Fibroblast of skin of left biceps (primary cell): ENCODE data around the gene CREM.

Experiments used
- DNase-seq, 2 experiments: peaks; one replicate each; pipeline ENCODE4 v3.0.0-alpha.2; 2013; ENCODE audit warnings: low read depth in 2 of 2

Gene CREM

DNA sequence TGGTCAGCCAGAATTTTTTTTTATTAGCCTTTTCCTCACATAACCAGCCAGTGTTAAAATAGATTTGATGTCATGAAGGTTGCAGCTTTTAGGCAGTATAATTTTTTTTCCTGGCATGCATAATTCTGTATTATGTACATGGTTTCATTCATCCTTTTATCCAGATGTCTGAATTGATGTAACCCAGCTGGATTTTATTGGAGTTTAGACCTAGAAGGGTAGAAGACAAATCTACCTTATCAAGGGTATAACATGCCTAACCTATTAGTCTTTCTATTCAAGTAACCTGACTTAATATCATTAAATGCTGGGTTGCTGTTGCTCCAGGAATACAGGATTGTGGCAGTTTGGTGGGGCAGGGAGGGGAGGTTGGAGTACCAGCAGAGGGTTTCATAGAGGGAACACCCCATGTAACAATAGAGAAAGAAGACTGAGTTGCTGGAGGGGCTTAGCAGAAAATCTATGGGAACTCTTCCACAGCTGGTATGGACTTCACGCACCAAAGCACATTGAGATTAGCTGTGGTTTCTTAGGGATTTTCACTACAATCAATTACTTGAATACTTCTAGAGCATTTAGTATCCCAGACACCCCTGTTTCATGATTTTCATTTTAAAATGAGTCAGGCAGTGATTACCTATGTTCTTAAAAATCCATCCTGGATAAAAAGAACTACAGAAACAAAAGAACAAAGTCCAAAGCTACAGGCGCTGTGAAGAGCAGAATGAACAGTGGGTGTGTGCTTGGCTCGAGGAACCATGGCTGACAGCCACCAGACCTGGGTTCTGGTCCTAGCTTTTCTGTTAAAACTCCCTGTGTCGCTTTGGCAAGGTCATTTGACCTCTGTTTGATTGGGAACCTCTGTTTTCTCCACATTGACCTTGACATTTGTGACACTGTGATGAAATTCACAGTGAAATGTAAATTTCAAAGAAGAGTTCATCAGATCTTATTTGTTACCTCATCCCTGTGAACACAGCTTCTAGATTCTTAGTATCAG lies 93.5 kb downstream of the CREM start:
- no peak for DNase-seq

DNA sequence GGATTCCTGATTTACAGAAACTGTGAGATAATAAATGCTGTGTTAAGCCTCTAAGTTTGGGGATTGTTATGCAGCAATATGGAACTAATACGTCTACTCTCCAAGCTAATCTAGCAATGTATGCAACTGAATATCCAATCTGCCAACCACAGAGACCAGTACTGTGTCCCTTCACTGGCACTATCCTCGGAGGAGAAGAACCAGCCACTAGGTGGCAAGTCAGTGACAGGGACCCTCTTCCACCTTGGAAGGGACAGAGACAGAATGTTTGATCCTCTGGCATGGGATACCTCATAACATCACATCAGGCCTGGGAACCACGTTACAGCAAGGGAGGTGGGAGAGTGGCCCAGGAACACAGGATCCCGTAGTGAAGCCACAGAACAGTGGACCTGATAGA lies 96.4 kb downstream of the CREM start:
- no peak for DNase-seq

DNA sequence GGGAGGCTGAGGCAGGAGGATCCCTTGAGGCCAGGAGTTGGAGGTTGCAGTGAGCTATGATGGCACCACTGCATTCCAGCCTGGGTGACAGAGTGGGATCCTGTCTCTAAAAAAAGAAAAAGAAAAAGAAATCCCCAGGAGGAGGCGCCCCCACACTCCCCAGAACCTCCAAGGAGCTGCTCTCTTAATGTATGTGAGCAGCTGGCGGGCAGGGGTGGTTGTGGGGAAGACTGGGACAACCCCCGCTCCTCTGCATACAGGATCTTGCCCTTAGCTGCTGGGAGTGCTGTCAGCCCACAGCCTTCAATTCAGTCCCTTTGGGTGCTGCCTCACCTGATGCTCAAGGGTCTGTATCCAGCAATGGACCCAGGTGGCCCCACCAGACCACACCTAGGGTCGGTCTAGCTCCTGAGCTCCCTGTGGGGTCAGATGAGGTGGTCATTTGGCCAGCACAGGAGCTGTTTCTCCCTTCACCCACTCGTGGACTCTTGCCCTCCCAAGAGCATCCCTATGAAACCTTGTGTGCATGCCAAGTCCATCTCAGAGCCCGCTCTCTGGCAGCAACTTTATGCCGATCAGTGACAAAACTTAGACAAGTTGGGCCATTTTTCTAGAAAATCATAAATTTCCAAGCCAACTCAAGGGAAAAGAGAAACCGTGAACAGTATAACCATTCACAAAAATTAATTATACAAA lies 97.5 kb downstream of the CREM start:
- no peak for DNase-seq

DNA sequence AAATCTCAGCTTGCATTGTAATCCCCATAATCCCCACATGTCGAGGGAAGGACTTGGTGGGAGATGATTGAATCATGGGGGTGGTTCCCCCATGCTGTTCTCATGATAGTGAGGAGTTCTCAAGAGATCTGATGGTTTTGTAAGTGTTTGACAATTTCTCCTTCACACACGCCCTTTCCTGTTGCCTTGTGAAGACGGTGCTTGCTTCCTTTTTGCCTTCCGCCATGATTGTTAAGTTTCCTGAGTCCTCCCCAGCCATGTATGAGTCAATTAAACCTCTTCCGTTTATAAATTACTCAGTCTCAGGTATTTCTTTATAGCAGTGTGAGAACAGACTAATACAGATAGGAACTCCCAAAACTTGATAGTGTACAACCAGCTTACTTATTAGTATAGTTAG lies 98.6 kb downstream of the CREM start:
- DNase-seq = no peak

DNA sequence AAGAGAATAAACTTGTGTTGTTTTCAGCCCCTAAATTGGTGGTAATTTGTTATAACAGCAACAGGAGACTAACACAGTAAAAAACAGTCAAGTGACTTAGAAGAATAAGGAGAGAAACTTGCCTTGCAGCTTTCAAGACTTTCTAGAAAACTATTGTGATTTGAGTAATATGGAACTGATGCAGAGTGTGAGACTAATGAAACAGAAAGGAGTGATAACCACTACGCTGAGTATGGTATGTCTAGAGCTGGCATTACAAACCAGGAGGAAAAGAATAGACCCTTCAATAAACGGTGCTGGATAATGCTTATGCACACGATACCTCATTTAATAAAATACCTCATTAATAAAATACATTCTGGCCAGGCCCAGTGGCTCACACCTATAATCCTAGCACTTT lies 99.9 kb downstream of the CREM start:
- no peak for DNase-seq

DNA sequence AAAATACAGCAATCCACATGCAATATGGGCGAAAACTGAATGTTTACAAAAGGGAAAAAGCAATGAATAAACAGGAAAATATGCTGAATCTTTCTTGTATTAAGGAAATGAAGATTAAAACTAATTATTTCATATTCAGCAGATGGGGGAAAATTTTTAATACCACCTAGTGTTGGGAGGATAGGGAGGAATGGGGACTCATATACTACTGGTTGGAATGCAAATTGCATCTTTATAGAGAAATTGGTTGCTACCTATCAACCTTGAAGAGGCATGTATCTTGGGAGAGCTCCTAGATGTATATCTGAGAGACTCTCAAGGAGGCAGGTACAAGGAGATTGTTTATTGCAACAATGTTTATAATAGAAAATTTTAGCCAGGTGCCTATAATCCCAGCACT lies 101.4 kb downstream of the CREM start:
- no peak for DNase-seq

DNA sequence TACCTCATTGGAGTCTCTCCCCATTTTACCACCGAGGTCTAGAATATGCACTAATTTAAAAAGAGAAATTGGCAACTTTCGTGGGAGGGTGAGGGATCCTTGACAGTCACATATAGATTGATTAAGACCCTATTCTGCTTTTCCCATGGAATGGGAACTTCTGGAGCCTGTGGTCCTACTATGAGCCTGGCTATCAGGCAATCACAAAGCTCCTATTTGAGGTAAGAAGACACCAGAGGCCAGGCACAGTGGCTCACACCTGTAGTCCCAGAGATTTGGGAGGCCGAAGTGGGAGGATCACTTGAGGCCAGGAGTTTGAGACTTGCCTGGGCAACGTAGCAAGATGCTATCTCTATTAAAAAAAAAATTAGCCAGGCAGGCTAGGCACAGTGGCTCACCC lies 105.0 kb downstream of the CREM start:
- no peak for DNase-seq

DNA sequence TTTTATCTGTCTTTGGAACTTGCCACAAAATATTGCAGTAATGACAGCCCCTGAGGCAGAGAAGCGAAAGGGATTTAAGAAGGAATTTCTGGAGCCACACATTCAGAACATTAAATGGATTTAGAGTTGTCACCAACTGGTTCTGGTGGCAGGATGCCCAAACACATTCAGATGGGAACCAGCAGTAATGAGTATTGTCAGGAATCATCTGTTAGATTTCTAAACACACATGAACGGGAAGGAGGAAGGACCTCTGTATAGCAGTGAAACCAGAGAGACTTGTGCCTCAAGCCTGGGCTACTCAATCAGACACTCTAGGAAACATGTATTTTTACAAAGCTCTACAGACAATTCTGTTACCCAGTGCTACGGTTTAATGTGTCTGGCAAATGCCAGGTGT lies 105.9 kb downstream of the CREM start:
- no peak for DNase-seq

DNA sequence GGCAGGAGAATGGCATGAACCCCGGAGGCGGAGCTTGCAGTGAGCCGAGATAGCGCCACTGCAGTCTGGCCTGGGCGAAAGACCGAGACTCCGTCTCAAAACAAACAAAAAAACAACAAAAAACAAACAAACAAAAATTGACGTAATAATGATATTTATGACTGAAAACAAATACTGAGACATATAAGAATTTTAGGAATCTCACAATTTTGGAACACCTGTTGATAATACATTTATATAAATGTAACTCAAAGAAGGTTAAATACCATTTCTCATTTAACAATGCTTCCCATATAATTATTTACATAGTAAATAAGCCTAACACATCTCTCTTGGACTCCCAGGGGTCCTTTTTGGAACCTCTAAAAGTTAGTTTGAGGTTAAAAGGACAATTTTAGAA lies 107.4 kb downstream of the CREM start:
- DNase-seq = no peak

DNA sequence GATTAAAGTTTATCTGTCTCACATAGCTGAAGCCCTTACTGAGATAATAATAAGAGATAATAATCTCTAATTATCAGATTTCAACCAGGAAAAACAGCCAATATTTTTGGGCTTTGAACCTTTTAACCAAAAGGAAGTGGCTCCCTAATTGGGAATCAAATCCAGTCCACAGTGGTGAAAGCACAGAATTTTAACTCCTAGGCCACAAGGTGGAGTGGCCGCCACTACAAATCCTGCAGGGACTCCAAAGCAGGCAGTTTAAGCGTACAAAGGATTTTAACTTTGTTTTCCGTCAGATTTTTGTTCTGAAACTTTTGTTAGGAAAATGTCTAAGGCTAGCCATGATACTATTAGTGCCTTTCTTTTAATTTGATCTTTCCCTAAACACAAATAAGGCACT lies 110.1 kb downstream of the CREM start:
- no peak for DNase-seq

DNA sequence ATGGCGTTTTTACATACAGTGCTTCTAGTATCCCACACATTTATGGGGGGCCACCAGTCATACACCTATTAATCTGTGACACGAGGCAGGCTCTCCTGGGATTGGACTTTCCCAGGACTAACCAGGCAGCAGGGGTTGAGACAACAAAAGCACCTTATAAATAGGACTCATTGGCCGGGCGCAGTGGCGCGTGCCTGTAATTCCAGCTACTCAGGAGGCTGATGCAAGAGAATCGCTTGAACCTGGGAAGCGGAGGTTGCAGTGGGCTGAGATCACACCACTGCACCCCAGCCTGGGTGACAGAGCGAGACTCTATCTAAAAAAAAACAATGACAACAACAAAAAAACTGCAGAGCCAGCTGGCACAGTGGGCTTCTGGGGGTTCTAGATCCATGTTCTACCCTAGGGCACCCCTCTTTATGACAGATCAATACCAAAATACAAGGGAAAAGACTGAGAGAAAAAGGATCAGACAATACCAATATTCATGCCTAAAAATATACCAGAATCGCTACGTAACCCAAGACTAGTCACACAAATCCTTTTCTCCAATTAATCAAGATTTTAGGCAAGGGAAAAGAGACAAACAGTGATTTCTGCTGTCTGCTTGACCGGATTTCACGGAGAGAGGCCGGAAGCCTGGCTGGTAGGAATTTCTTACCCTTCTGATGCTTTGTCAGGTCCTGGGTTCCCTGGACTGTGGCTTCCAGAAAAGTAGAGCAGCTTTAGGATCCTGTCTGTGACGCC lies 111.3 kb downstream of the CREM start:
- DNase-seq = no peak

DNA sequence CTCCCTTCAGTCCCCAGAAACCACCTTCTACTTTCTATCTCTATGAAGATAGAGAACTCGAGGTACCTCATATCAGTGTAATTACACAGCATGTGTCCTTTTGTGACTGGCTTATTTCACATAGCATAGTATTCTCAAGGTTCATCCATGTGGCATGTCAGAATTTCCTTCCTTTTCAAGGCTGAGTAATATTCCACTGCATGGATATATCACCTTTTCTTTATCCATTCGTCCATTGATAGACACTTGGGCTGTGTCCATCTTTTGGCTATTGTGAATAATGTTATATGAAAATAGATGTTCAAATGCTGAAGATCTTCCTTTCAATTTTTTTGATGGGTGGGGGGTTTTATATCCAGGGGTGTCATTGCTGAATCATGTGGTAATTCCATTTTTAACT lies 117.9 kb downstream of the CREM start:
- DNase-seq = no peak

DNA sequence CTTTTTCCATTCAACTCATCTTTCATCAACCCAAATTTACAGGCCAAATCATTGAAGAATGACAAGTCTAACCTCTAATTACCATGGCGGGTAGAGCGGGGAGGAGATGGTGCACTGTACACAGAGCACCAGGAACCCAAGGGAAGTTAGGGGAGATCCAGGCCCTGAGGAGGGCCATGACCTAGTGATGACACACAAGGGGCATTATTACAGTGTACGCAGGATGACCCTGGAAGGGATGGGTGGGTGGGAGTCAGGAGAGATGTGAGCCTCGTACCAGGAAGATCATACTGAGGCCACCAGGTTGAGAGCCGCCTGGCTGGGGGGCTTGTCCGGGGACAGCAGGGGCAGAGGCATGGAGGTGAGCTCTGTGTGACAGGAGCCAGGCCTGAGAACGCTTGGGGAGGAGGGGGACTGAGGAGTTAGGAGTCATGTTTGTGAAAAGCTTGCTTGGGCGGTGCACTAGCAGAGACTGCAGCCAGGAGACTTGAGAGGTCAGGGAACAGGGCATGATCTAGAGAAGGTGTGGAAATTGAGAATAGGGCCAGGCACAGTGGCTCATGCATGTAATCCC lies 120.2 kb downstream of the CREM start:
- no peak for DNase-seq

DNA sequence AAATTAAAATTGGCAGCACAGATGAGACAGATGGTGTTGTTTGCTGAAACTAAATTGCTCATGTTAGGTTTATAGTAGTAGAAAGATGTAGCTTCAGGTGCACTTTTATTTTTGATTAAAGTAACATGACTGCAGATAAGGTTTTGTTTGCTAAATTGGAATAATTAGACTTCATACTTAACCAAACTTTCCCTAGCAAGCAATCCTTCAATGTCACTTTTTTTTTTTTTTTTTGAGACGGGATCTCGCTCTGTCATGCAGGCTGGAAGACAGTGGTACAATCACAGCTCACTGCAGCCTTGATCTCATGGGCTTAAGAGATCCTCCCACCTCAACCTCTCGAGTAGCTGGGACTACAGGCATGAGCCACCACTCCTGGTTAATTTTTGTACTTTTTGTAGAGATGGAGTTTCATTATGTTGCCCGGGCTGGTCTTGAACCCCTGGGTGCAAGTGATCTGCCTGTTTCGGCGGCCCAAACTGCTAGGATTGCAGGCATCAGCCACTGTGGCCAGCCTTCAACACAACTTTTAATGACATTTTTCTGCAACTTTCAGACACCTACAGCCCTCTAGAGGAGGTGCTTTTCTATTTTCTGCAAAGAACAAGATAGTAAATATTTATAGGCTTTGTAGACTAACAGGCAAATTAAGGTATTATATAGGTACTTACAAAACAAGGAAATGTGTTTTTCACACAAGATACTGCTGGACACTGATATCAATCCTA lies 124.9 kb downstream of the CREM start:
- no peak for DNase-seq

DNA sequence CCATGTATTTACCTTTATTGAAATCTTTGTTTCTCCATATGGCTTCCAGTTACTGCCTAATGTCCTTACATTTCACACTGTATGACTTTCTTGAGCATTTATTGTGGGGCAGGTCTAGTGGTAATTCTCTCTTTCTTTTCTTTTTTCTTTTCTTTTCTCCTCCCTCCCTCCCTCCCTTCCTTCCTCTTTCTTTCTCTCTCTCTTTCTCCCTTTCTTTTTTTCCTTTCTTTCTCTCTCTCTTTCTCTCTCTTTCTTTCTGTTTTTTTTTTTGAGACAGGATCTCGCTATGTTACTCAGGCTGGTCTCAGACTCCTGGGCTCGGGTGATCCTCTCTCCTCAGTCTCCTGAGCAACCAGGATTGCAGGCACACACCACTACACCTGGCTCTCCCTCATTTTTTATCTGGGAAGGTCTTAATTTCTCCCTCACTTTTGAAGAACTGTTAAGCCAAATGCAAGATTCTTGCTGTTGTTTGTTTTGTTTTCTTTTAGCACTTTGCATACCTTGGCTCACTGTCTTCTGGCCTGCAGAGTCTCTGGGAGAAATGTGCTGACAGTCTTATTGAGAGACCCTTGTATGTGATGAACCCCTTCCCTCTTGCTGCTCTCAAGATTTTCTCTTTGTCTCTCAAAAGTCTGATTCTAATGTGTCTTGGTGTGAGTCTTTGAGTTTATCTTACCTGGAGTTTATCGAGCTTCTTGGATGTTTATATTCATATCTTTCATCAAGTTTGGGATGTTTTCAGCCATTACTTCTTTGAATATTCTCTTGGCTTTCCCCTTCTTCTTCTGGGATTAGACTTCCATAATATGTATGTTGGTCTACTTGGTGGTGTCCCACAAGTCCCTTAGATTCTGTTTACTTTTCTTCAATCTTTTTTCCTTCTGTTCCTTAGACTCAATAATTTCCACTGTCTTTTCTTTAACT lies 130.7 kb downstream of the CREM start:
- no peak for DNase-seq

DNA sequence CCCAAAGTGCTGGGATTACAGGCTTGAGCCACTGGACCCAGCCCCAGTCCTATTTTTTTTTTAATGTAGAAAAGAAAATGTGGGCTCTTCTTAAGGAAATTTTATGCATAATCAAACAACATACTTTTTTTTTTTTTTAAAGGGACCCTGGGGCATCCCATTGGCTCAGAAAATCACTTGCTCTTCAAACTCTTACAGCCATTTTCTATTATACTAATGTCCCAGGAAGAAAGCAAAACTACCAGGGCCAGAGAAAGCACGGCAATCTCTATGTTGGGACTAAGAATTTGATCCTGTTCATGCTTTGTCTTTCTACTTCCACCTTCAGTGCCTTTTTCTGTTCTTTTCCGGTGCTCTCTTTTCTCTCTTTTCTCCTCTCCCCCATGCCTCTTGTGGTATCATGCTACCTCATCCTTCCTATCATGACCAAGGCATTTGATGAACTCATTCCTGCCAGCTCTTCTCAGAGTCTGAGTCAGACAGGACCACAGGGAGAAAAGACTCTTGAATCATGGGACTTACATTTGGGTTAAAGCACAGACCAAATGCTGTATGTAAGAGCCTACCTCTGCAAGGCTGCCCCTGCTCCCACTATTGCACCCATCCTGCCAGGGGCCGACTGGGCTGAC lies 133.2 kb downstream of the CREM start:
- peak; percentile 72 to 77 for DNase-seq

DNA sequence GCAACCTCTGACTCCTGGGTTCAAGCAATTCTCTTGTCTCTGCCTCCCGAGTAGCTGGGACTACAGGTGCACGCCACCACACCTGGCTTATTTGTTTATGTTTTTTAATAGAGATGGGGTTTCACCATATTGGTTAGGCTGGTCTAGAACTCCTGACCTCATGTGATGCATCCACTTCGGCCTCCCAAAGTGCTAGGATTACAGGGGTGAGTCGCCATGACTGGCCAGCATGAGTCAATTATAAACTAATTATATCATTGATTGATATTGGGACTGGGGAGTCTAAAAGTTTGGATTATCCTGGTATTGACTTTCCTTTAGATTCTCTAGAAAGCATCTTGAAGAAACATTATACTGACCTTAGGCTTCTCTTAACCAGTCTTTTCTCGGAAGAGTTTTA lies 135.8 kb downstream of the CREM start:
- DNase-seq = no peak
